GM12873 (cell line): ENCODE results near the gene MKX.

Experiments
- CTCF ChIP-seq: IDR thresholded peaks from 2 replicates; pipeline ENCODE4 v1.5.1; 2012; ENCODE audit warnings: low read depth, mild to moderate bottlenecking, moderate library complexity, low read length, control low read depth; ENCODE audit not compliant: insufficient read depth; ENCODE audit errors: missing control alignments

MKX gene

GRCh38 chr10:27746397-27747095, 927 bp upstream of the MKX start:
- TF ChIP-seq CTCF: no peak

GRCh38 chr10:27744802-27745731, 552 bp downstream of the MKX start:
- no peak for TF ChIP-seq CTCF

- no peak for TF ChIP-seq CTCF
Observed at GRCh38 chr10:27743877-27744801, 1.5 kb downstream of the MKX start.

GRCh38 chr10:27743012-27743876, 2.4 kb downstream of the MKX start:
- TF ChIP-seq CTCF: no peak

- peak; percentile 67 for TF ChIP-seq CTCF
Observed at GRCh38 chr10:27742195-27743011, 3.2 kb downstream of the MKX start.
